ENCODE measurements around the gene IQGAP2. TPM values are rescaled to one million over a fixed set of nuclear protein-coding genes. Genes with fewer than 3 reads are reported as not detected.

IQGAP2 gene
- total RNA-seq, 1 donor from 2014 or later = 8.8 TPM

DNA sequence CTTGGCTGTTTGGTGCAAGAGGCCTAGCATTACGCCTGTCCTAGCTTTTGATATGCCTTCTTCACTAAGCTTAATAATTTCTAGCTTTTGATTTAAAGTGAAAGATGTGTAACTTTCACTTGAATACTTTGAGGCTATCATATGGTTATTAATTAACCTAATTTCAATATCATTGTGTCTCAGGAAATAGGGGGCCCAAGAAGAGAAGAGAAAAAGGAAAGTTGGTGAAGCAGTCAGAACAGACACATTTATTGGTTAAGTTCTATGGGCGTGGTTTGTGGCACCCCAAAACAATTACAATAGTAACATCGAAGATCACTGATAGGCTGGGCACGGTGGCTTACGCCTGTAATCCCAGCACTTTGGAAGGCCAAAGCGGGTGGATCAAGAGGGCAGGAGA lies 261.0 kb downstream of the IQGAP2 start:
- intact Hi-C loops (cut with micrococcal nuclease) = no loop called here
- peaks cover 9% of the 10 kb centered on the region for H3K4me1 Mint-ChIP-seq
- no peaks in the 10 kb centered on the region for H3K9me3 Mint-ChIP-seq
- ChIA-PET POLR2A (no interaction called here), CTCF (no interaction called here)
- DNase-seq = no peak
- no peak overlapping the region for H3K4me3 Mint-ChIP-seq
- H3K27ac Mint-ChIP-seq = no peak overlapping the region
- TF ChIP-seq, protein P1, sequence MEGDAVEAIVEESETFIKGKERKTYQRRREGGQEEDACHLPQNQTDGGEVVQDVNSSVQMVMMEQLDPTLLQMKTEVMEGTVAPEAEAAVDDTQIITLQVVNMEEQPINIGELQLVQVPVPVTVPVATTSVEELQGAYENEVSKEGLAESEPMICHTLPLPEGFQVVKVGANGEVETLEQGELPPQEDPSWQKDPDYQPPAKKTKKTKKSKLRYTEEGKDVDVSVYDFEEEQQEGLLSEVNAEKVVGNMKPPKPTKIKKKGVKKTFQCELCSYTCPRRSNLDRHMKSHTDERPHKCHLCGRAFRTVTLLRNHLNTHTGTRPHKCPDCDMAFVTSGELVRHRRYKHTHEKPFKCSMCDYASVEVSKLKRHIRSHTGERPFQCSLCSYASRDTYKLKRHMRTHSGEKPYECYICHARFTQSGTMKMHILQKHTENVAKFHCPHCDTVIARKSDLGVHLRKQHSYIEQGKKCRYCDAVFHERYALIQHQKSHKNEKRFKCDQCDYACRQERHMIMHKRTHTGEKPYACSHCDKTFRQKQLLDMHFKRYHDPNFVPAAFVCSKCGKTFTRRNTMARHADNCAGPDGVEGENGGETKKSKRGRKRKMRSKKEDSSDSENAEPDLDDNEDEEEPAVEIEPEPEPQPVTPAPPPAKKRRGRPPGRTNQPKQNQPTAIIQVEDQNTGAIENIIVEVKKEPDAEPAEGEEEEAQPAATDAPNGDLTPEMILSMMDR (IDR thresholded peaks at IDR 0.05) = no peak
- no peaks in the 10 kb centered on the region for H3K27me3 Mint-ChIP-seq
- ATAC-seq (ENCODE audit: low read depth) = peak; percentile 10
- H3K36me3 Mint-ChIP-seq (ENCODE audit: low read depth) = no peaks in the 10 kb centered on the region

DNA sequence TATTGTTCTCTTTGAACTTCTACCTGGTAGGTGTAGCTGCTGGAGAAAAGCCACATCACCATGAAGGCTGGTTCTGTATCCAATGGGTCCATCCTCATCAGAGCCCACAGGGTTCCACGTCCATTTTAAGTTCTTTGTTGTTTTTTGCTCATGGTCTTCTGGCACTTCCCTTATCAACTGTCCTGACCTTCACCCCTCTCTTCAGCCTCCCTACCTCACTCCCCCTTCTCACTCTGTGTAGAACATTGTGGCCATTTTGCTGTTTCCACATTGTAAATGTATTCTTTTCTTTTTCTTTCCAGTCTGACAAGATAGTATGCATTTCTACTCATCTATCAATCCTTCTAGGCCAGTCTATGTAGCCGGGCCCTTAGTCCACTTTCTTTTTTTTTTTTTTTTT lies 264.4 kb downstream of the IQGAP2 start:
- H3K27me3 Mint-ChIP-seq = no peaks in the 10 kb centered on the region
- ChIA-PET CTCF (no interaction called here), POLR2A (no interaction called here)
- ATAC-seq (ENCODE audit: low read depth) = no peak
- no peaks in the 10 kb centered on the region for H3K9me3 Mint-ChIP-seq
- peaks cover 13% of the 10 kb centered on the region for H3K36me3 Mint-ChIP-seq (ENCODE audit: low read depth)
- TF ChIP-seq, protein P1 (IDR thresholded peaks at IDR 0.05) = no peak
- no peak overlapping the region for H3K27ac Mint-ChIP-seq
- H3K4me3 Mint-ChIP-seq = no peak overlapping the region
- peaks cover 9% of the 10 kb centered on the region for H3K4me1 Mint-ChIP-seq
- intact Hi-C loops (cut with micrococcal nuclease) = no loop called here
- DNase-seq = no peak

DNA sequence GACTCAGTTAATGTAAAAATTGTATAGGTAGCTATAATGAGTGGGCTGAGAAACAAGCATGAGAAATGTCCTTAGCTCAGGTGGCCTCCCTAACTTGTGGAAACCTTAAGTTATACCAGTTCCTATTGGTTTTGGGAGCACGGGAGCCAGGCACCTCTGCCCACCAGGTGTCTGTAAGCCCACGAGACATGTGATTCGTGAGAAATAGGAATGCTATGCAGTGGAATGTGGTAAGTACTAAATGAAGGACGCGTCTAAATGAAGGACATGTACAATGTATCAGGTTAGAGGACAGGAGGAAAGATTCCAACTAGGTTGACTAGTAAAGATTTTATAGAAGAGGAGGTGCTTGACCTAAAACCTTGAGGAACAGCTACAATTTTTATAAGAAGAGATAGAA lies 266.2 kb downstream of the IQGAP2 start:
- Mint-ChIP-seq H3K27ac (no peak overlapping the region), H3K36me3 (ENCODE audit: low read depth) (peaks cover 13% of the 10 kb centered on the region)
- CTCF ChIA-PET = interaction anchor here (1.3 kb wide), 1 partner anchor 105 kb away, joined by 6 read pairs; no protein-coding TSS in a partner anchor

DNA sequence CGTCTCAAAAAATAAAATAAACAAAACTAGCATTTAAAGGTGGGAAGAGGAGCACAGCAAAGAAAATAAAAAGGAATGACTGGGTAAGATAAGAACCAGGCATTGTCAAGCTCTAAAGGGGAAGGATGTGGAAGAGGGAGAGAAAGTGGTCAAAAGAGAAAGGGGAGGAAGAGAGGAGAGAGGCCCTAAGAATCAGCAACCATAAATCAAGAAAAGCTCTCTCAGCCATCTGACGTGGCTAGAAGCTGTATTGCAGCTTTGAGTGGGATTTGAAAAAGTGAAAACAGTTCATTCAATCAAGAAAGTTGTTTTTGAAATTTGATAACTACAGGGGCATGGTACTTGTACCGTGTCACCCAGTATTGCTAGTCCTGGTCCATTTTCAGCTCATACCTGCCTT lies 267.4 kb downstream of the IQGAP2 start:
- H3K4me3 Mint-ChIP-seq = no peak overlapping the region
- POLR2A ChIA-PET = no interaction called here
- ATAC-seq (ENCODE audit: low read depth) = no peak
- no peaks in the 10 kb centered on the region for H3K27me3 Mint-ChIP-seq
- H3K9me3 Mint-ChIP-seq = no peaks in the 10 kb centered on the region
- H3K36me3 Mint-ChIP-seq (ENCODE audit: low read depth) = peaks cover 13% of the 10 kb centered on the region
- TF ChIP-seq, protein P1 (IDR thresholded peaks at IDR 0.05) = no peak
- intact Hi-C loops (cut with micrococcal nuclease) = no loop called here
- no peak overlapping the region for H3K27ac Mint-ChIP-seq
- CTCF ChIA-PET = no interaction called here
- H3K4me1 Mint-ChIP-seq = no peaks in the 10 kb centered on the region
- no peak for DNase-seq

More for the DNA sequence above, 266.2 kb downstream of the IQGAP2 start:
- TF ChIP-seq, protein P1 (IDR thresholded peaks at IDR 0.05) = no peak
- POLR2A ChIA-PET = no interaction called here
- intact Hi-C loops (cut with micrococcal nuclease) = no loop called here
- DNase-seq = no peak
- Mint-ChIP-seq H3K4me1 (peaks cover under 1% of the 10 kb centered on the region), H3K9me3 (no peaks in the 10 kb centered on the region), H3K4me3 (no peak overlapping the region), H3K27me3 (no peaks in the 10 kb centered on the region)
- no peak for ATAC-seq (ENCODE audit: low read depth)

DNA sequence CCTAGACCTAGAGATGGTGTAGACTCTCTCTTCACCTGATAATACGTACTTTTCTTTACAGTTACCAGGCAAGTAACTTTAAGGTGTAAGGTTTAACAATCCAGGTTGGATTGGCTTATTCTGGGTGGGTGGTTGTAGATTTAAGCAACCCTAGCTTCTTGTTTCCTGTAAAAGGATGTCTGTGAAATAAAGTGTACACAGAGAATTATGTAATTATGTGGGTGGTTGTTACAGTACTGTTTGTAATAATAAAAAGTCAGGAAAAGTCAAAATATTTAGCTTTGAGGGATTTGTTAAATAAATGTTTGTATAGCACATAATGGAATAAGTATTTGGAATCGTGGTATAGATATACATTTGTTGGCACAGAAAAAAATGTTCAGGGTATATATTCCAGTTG lies 269.2 kb downstream of the IQGAP2 start:
- intact Hi-C loops (cut with micrococcal nuclease) = no loop called here
- no peaks in the 10 kb centered on the region for H3K4me1 Mint-ChIP-seq
- H3K4me3 Mint-ChIP-seq = no peak overlapping the region
- POLR2A ChIA-PET = no interaction called here
- H3K27me3 Mint-ChIP-seq = no peaks in the 10 kb centered on the region
- peaks cover 17% of the 10 kb centered on the region for H3K36me3 Mint-ChIP-seq (ENCODE audit: low read depth)
- H3K27ac Mint-ChIP-seq = no peak overlapping the region
- H3K9me3 Mint-ChIP-seq = no peaks in the 10 kb centered on the region
- no peak for ATAC-seq (ENCODE audit: low read depth)
- TF ChIP-seq, protein P1 (IDR thresholded peaks at IDR 0.05) = no peak
- no peak for DNase-seq
- CTCF ChIA-PET = no interaction called here

Data from activated B cell treated with CpG ODN at 0.5 μM for 24 hours (primary cell).